Measurements from ENCODE around the gene PPP3CA. TPM values are rescaled to one million over a fixed set of nuclear protein-coding genes. Genes with fewer than 3 reads are reported as not detected.

PPP3CA gene
- total RNA-seq, 2 donors from 2014 or later: 13.7 to 20.8 TPM

DNA sequence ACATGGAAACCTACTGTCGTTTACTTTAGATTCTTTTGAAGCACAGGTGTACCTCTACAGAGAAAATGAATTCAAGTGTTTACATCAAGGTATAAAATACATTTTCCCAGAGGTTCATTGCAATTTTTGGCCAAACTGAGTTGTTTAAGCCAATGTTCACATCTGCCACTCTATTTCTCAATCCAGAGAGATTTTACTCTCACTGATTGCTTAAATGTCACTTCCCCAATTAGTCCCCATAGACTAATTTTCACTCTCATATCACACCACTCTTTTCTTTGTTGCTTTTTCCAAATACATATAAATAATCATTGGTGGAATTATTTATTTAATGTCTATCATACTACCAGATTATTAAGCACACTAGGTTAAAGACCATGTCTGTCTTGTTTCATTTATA lies 271.8 kb downstream of the PPP3CA start:
- Histone ChIP-seq H3K27ac (no peak overlapping the region), H3K36me3 (replicated peaks in 1 of 2; ENCODE audit: insufficient read depth in 1 of 2, low read depth in 2 of 2) (no peaks in the 10 kb centered on the region), H3K4me3 (no peak overlapping the region), H3K9me3 (no peaks in the 10 kb centered on the region), H3K4me1 (no peaks in the 10 kb centered on the region), H3K27me3 (no peaks in the 10 kb centered on the region)
- ATAC-seq: no peak
- 93 to 100% methylated on average over 1 of the region's 1 CpG for WGBS, 2 donors
- intact Hi-C loops (cut with DNase I): no loop called here
- no peak for DNase-seq
- TF ChIP-seq, protein P1, sequence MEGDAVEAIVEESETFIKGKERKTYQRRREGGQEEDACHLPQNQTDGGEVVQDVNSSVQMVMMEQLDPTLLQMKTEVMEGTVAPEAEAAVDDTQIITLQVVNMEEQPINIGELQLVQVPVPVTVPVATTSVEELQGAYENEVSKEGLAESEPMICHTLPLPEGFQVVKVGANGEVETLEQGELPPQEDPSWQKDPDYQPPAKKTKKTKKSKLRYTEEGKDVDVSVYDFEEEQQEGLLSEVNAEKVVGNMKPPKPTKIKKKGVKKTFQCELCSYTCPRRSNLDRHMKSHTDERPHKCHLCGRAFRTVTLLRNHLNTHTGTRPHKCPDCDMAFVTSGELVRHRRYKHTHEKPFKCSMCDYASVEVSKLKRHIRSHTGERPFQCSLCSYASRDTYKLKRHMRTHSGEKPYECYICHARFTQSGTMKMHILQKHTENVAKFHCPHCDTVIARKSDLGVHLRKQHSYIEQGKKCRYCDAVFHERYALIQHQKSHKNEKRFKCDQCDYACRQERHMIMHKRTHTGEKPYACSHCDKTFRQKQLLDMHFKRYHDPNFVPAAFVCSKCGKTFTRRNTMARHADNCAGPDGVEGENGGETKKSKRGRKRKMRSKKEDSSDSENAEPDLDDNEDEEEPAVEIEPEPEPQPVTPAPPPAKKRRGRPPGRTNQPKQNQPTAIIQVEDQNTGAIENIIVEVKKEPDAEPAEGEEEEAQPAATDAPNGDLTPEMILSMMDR (IDR thresholded peaks at IDR 0.05): no peak
- no peak for TF ChIP-seq POLR2A (IDR thresholded peaks at IDR 0.05)

DNA sequence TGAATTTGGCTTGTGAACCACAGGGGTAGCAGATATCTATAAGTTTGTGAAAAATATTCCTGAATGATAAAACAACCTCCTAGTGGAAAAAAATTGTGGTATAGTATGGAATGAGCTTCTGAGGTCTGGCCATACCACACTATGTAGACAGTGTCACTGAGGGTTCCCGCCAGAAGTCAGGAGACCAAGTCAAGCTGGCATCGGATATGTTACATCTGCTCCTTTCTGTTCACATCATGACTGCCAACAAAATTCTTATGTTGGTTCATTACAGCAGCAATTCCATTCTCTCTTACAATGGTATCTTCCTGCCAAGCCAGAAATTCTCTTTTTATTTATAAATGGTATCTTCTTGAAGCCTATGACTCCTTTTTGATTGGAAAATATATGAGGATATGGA lies 273.0 kb downstream of the PPP3CA start:
- Histone ChIP-seq H3K27ac (no peak overlapping the region), H3K9me3 (no peaks in the 10 kb centered on the region), H3K4me3 (no peak overlapping the region), H3K36me3 (replicated peaks in 1 of 2; ENCODE audit: insufficient read depth in 1 of 2, low read depth in 2 of 2) (no peaks in the 10 kb centered on the region), H3K27me3 (no peaks in the 10 kb centered on the region), H3K4me1 (no peaks in the 10 kb centered on the region)
- no peak for TF ChIP-seq POLR2A (IDR thresholded peaks at IDR 0.05)
- TF ChIP-seq, protein P1 (IDR thresholded peaks at IDR 0.05): no peak
- ATAC-seq: no peak
- intact Hi-C loops (cut with DNase I): no loop called here
- WGBS, 2 donors: 92 to 100% methylated on average over 2 of the region's 2 CpGs
- no peak for DNase-seq

DNA sequence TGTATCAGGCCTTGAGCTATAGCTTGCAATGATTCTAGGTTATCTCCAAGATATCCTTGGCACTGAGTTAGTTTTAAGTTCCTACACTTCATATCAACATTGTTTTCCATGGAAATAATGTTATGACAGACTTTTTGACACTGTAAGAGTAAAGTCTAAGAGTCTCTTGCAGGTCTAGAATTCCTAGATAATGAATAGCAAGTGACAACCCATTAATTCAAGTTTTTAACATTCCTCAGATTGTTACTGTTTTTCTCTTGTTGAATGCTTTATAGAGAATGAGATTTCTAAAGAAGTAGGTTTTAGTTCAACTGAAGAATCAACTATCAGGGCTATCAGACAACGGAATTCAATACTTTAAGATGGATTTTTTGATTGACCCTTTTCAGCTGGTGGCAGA lies 276.1 kb downstream of the PPP3CA start:
- H3K9me3 ChIP-seq: no peaks in the 10 kb centered on the region
- DNase-seq: no peak
- WGBS, 2 donors: 80 to 88% methylated on average over 1 of the region's 1 CpG
- TF ChIP-seq, protein P1 (IDR thresholded peaks at IDR 0.05): no peak
- no peak for TF ChIP-seq POLR2A (IDR thresholded peaks at IDR 0.05)
- no peaks in the 10 kb centered on the region for H3K4me1 ChIP-seq
- no peaks in the 10 kb centered on the region for H3K27me3 ChIP-seq
- H3K36me3 ChIP-seq (replicated peaks in 1 of 2; ENCODE audit: insufficient read depth in 1 of 2, low read depth in 2 of 2): no peaks in the 10 kb centered on the region
- no peak overlapping the region for H3K27ac ChIP-seq
- H3K4me3 ChIP-seq: no peak overlapping the region
- intact Hi-C loops (cut with DNase I): no loop called here
- no peak for ATAC-seq

DNA sequence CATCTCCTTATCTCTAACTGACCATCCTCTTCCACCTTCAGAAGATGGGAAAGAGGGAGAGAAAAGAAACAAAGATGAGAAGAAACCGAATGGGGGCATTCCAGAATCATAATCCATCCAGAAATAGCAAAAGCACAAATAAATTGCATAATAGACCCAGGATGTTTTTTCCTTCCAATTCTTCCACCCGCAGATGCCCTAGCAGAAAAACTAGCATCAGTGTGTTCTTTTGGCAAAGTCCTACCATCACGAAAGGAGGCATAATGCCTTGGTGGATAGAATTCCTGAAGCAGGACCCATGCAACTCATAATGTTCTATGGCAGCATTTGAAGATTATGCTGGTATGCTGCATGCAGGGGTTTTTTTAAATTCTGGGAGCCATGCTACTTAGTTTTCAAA lies 279.2 kb downstream of the PPP3CA start:
- Histone ChIP-seq H3K27ac (no peak overlapping the region), H3K4me3 (no peak overlapping the region), H3K27me3 (no peaks in the 10 kb centered on the region), H3K4me1 (no peaks in the 10 kb centered on the region), H3K36me3 (replicated peaks in 1 of 2; ENCODE audit: insufficient read depth in 1 of 2, low read depth in 2 of 2) (no peaks in the 10 kb centered on the region), H3K9me3 (no peaks in the 10 kb centered on the region)
- WGBS, 2 donors: 95 to 98% methylated on average over 3 of the region's 3 CpGs
- ATAC-seq (no peak), DNase-seq (no peak)
- intact Hi-C loops (cut with DNase I): no loop called here
- TF ChIP-seq, protein P1 (IDR thresholded peaks at IDR 0.05): no peak
- TF ChIP-seq POLR2A (IDR thresholded peaks at IDR 0.05): no peak

DNA sequence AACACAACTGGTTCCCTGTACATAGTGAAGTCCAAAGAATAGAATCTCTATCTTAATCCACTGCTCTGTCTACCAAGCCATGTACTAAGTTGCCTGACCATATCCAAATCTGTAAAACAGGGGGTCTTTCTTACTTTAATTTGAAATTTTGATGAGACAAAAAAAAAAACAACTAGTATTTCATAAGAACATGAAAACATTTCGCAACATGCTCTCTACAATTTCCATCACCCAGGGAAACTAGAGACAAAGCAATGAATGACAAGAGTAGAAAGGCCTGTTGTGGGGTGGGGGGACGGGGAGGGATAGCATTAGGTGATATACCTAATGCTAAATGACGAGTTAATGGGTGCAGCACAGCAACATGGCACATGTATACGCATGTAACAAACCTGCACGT lies 279.9 kb downstream of the PPP3CA start:
- TF ChIP-seq, protein P1 (IDR thresholded peaks at IDR 0.05): no peak
- TF ChIP-seq POLR2A (IDR thresholded peaks at IDR 0.05): no peak
- 94 to 95% methylated on average over 5 of the region's 5 CpGs for WGBS, 2 donors
- Histone ChIP-seq H3K9me3 (no peaks in the 10 kb centered on the region), H3K4me3 (no peak overlapping the region), H3K36me3 (replicated peaks in 1 of 2; ENCODE audit: insufficient read depth in 1 of 2, low read depth in 2 of 2) (no peaks in the 10 kb centered on the region), H3K27ac (no peak overlapping the region), H3K4me1 (no peaks in the 10 kb centered on the region), H3K27me3 (no peaks in the 10 kb centered on the region)
- DNase-seq (no peak), ATAC-seq (no peak)
- intact Hi-C loops (cut with DNase I): no loop called here
